ENCODE results near the gene AUTS2. TPM values are rescaled to one million over a fixed set of nuclear protein-coding genes. Genes with fewer than 3 reads are reported as not detected.
"Not testable (repeated sequence)": the region's sequence is repeated elsewhere in the genome, so short reads cannot be mapped to it uniquely, and the experiment has no call there.

The AUTS2 gene
- total and polyA plus RNA-seq, 9 of the 15 experiments (the other 6 are each of a cell fraction or from before 2014, with no cell fraction given), result 0.58 TPM; not detected in 8

DNA sequence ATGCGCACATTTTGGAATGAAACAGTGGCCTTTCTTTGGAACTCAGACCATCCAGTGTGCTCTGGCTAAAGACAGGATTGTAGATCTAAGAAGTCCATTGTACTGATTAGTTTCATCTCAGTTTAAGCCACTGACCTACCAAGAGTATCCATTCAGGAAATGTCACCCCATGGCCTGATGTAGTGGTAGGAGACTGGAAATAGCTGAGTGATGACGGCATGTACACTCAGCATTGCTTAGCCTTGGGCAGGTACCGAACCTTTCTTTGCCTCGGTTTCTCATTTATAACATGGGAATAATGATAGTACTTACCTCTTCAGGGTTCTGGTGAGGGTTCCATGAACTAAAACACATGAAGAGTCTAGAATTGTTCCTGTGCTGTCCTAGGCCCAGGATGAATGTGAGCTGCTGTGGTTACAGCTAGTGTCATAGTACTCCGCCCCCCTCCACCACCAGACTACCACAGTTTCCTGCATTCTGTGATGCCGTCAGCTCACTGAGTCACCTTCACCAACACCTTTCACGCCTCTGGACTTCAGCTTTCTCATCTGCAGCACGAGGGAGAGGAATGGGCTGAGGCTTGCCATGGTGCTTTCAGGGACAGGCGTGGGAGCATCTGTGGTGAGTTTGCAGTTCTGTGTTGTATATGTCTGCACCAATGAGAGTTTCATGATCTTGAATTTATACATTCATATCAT, 1049.7 kb downstream of the AUTS2 start:
- no peak overlapping the region for H2AFZ ChIP-seq (ENCODE audit: low read depth, low read length)
- no peak overlapping the region for H3K4me2 ChIP-seq (ENCODE audit: insufficient read depth, low read length)
- intact Hi-C loops (cut with micrococcal nuclease) (no loop called here), in situ Hi-C loops (cut with MboI) (no loop called here)
- H3K79me2 ChIP-seq (ENCODE audit: control insufficient read depth, insufficient read depth, low read length), result no peaks in the 10 kb centered on the region
- no peak for TF ChIP-seq NR2C2 (CRISPR knock-in tag; IDR thresholded peaks at IDR 0.05)
- no peak for TF ChIP-seq NR2C2 (tag; IDR thresholded peaks at IDR 0.05)
- TF ChIP-seq, protein P1, sequence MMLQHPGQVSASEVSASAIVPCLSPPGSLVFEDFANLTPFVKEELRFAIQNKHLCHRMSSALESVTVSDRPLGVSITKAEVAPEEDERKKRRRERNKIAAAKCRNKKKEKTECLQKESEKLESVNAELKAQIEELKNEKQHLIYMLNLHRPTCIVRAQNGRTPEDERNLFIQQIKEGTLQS (IDR thresholded peaks at IDR 0.05), result 0 out of 2 replicates have a peak, but pooled peaks have one; percentile 15
- TF ChIP-seq, protein P1 (CRISPR knock-in tag; conservative IDR thresholded peaks at IDR 0.05), result no peak
- no peak for TF ChIP-seq KLF6 (CRISPR knock-in tag; IDR thresholded peaks at IDR 0.05; ENCODE audit: borderline replicate concordance)
- BruUV-seq (replicated peaks), result no TSS peak
- H3K4me3 ChIP-seq, result no peak overlapping the region
- no peaks in the 10 kb centered on the region for H3K36me3 ChIP-seq (ENCODE audit: control insufficient read depth, insufficient read depth, low read length)
- DNase-seq (ENCODE audit: extremely low read depth in 1 of 4, low spot score in 3 of 4), result no peak
- H4K20me1 ChIP-seq (replicated peaks; ENCODE audit: control insufficient read depth, insufficient read depth, low read length), result no peaks in the 10 kb centered on the region; the same call in 1 of the 2 replicates
- H3K4me1 ChIP-seq (replicated peaks in 1 of 2; ENCODE audit: control insufficient read depth in 2 of 2, insufficient read depth in 2 of 2, low read length in 2 of 2), result no peaks in the 10 kb centered on the region
- no peaks in the 10 kb centered on the region for H3K9me3 ChIP-seq (replicated peaks; ENCODE audit: control insufficient read depth, insufficient read depth, low read depth, low read length)
- ATAC-seq, result no peak
- ChIA-PET CTCF (ENCODE audit: low intra/inter-chr PET ratio) (no interaction called here), POLR2A (interaction anchor here (1.0 kb wide), 1 partner anchor 10 kb away, joined by 3 read pairs; no protein-coding TSS in a partner anchor)
- WGBS (ENCODE audit: insufficient coverage, low coverage, missing lambda C conversion rate), result under 1% methylated on average over 9 of the region's 9 CpGs
- FAIRE-seq, result no peak
- no peak overlapping the region for H3K9ac ChIP-seq (ENCODE audit: insufficient read depth in 1 of 2, low read depth in 2 of 2, low read length in 2 of 2)
- H3K27ac ChIP-seq (ENCODE audit: extremely low read depth, low read depth, low read length), result no peak overlapping the region
- no peaks in the 10 kb centered on the region for H3K9me1 ChIP-seq (ENCODE audit: control insufficient read depth, insufficient read depth, low read length)
- H3K27me3 ChIP-seq (ENCODE audit: control insufficient read depth in 2 of 2, insufficient read depth in 2 of 2, low read length in 2 of 2), result peaks cover 21 to 39% of the 10 kb centered on the region in 2 experiments

DNA sequence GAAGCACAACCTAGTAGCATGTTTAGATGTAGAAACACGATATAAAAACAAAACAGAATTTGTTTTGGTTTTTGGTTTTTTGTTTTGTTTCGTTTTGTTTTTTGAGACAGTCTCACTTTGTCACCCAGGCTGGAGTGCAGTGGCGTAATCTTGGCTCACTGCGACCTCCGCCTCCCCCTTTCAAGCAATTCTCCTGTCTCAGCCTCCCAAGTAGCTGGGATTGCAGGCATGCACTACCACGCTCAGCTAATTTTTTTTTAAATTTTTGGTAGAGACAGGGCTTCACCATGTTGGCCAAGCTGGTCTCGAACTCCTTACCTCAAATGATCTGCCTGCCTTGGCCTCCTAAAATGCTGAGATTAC, 1050.2 kb downstream of the AUTS2 start:
- WGBS (ENCODE audit: insufficient coverage, low coverage, missing lambda C conversion rate), result 4% methylated on average over 7 of the region's 7 CpGs
- H3K36me3 ChIP-seq (ENCODE audit: control insufficient read depth, insufficient read depth, low read length); H3K4me2 ChIP-seq (ENCODE audit: insufficient read depth, low read length); H3K9me3 ChIP-seq (replicated peaks; ENCODE audit: control insufficient read depth, insufficient read depth, low read depth, low read length); FAIRE-seq; H3K9me1 ChIP-seq (ENCODE audit: control insufficient read depth, insufficient read depth, low read length); H3K4me3 ChIP-seq; CTCF ChIA-PET (ENCODE audit: low intra/inter-chr PET ratio); H3K79me2 ChIP-seq (ENCODE audit: control insufficient read depth, insufficient read depth, low read length); H2AFZ ChIP-seq (ENCODE audit: low read depth, low read length); intact Hi-C loops (cut with micrococcal nuclease); H4K20me1 ChIP-seq (replicated peaks; ENCODE audit: control insufficient read depth, insufficient read depth, low read length); ATAC-seq; H3K9ac ChIP-seq (ENCODE audit: insufficient read depth in 1 of 2, low read depth in 2 of 2, low read length in 2 of 2); BruUV-seq (replicated peaks); H3K27ac ChIP-seq (ENCODE audit: extremely low read depth, low read depth, low read length); in situ Hi-C loops (cut with MboI); H3K4me1 ChIP-seq (replicated peaks in 1 of 2; ENCODE audit: control insufficient read depth in 2 of 2, insufficient read depth in 2 of 2, low read length in 2 of 2); DNase-seq (ENCODE audit: extremely low read depth in 1 of 4, low spot score in 3 of 4): not testable (repeated sequence)
- peaks cover 21 to 39% of the 10 kb centered on the region in 2 experiments for H3K27me3 ChIP-seq (ENCODE audit: control insufficient read depth in 2 of 2, insufficient read depth in 2 of 2, low read length in 2 of 2)
- POLR2A ChIA-PET, result interaction anchor here (0.7 to 1.2 kb wide), 3 partner anchors 9 to 1314 kb away, joined by 3 to 6 read pairs (median 4); no protein-coding TSS in a partner anchor
